MM.1S (cell line): ENCODE data around the gene ZFHX3.

Experiments
- DNase-seq: peaks from one replicate; pipeline ENCODE4 v3.0.0-alpha.2; 2015
- H2AFZ ChIP-seq: fragments of 300-600 bp; sonication (generic); 2 replicates; pipeline ENCODE4 v1.6.0; 2016; ENCODE audit warnings: antibody characterized with exemption, low read length
- H3F3A ChIP-seq: fragments of 300-600 bp; sonication (generic); 2 replicates; pipeline ENCODE4 v1.6.1; 2016; ENCODE audit warnings: mild to moderate bottlenecking, antibody characterized with exemption, low read length, moderate library complexity, mixed read lengths; ENCODE audit not compliant: insufficient read depth
- H3K27ac ChIP-seq: fragments of 300-600 bp; sonication (generic); 2 replicates; pipeline ENCODE4 v1.5.1; 2016; ENCODE audit warnings: mild to moderate bottlenecking, low read length
- H3K27me3 ChIP-seq: fragments of 300-600 bp; sonication (generic); replicated peaks from 2 replicates; pipeline ENCODE4 v1.6.0; 2016; ENCODE audit warnings: low read length; ENCODE audit not compliant: insufficient read depth
- H3K36me3 ChIP-seq: fragments of 300-600 bp; sonication (generic); replicated peaks from 2 replicates; pipeline ENCODE4 v1.6.1; 2016; ENCODE audit warnings: mild to moderate bottlenecking, low read length, mixed read lengths; ENCODE audit not compliant: insufficient read depth
- H3K4me1 ChIP-seq: fragments of 300-600 bp; sonication (generic); 2 replicates; pipeline ENCODE4 v1.6.1; 2016; ENCODE audit warnings: low read length, mixed read lengths
- H3K4me2 ChIP-seq: fragments of 300-600 bp; sonication (generic); 2 replicates; pipeline ENCODE4 v1.6.0; 2016; ENCODE audit warnings: low read depth, low read length
- H3K4me3 ChIP-seq: fragments of 300-600 bp; sonication (generic); 2 replicates; pipeline ENCODE4 v1.5.1; 2016; ENCODE audit warnings: low read length, mixed read lengths
- H3K79me2 ChIP-seq: fragments of 300-600 bp; sonication (generic); 2 replicates; pipeline ENCODE4 v1.6.1; 2016; ENCODE audit warnings: mixed run types, low read length, mixed read lengths
- H3K9ac ChIP-seq: fragments of 300-600 bp; sonication (generic); 2 replicates; pipeline ENCODE4 v1.6.1; 2016; ENCODE audit warnings: low read length, mixed read lengths
- H3K9me2 ChIP-seq: fragments of 300-600 bp; sonication (generic); replicated peaks from 2 replicates; pipeline ENCODE4 v1.6.1; 2016; ENCODE audit warnings: mild to moderate bottlenecking, low read length, mixed read lengths; ENCODE audit not compliant: insufficient read depth
- H3K9me3 ChIP-seq: fragments of 300-600 bp; sonication (generic); replicated peaks from 2 replicates; pipeline ENCODE4 v1.6.1; 2016; ENCODE audit warnings: mild to moderate bottlenecking, low read length, mixed read lengths; ENCODE audit not compliant: insufficient read depth
- H4K20me1 ChIP-seq: fragments of 300-600 bp; sonication (generic); 2 replicates; pipeline ENCODE4 v1.6.1; 2016; ENCODE audit warnings: mild to moderate bottlenecking, low read length, moderate library complexity, mixed read lengths; ENCODE audit not compliant: insufficient read depth
- EZH2 ChIP-seq: fragments of 300-600 bp; sonication (generic); optimal IDR thresholded peaks from 2 replicates; pipeline ENCODE3; 2017; ENCODE audit warnings: low read depth, mild to moderate bottlenecking, antibody characterized with exemption, low read length, mixed read lengths
- EZH2phosphoT487 ChIP-seq: fragments of 300-600 bp; sonication (generic); IDR thresholded peaks from 2 replicates; pipeline ENCODE4 v1.6.1; 2018; ENCODE audit warnings: antibody characterized with exemption, low read length
- TF ChIP-seq, protein P1 (sequence below): fragments of 300-600 bp; sonication (generic); IDR thresholded peaks from 2 replicates; pipeline ENCODE4 v1.5.1; 2016; ENCODE audit warnings: antibody characterized with exemption, low read length, mixed read lengths

Gene ZFHX3

GRCh38 chr16:72960101-72960500 lies 87.8 kb downstream of the ZFHX3 start:
- H3K9ac ChIP-seq = no peak overlapping the region
- H2AFZ ChIP-seq = no peak overlapping the region
- H3K9me3 ChIP-seq = no peaks in the 10 kb centered on the region
- no peaks in the 10 kb centered on the region for H3F3A ChIP-seq
- H3K9me2 ChIP-seq = no peaks in the 10 kb centered on the region
- H3K27ac ChIP-seq = no peak overlapping the region
- no peaks in the 10 kb centered on the region for H3K4me1 ChIP-seq
- H3K79me2 ChIP-seq = no peaks in the 10 kb centered on the region
- H3K4me3 ChIP-seq = no peak overlapping the region
- H3K36me3 ChIP-seq = no peaks in the 10 kb centered on the region
- no peaks in the 10 kb centered on the region for H3K27me3 ChIP-seq
- TF ChIP-seq, protein P1, sequence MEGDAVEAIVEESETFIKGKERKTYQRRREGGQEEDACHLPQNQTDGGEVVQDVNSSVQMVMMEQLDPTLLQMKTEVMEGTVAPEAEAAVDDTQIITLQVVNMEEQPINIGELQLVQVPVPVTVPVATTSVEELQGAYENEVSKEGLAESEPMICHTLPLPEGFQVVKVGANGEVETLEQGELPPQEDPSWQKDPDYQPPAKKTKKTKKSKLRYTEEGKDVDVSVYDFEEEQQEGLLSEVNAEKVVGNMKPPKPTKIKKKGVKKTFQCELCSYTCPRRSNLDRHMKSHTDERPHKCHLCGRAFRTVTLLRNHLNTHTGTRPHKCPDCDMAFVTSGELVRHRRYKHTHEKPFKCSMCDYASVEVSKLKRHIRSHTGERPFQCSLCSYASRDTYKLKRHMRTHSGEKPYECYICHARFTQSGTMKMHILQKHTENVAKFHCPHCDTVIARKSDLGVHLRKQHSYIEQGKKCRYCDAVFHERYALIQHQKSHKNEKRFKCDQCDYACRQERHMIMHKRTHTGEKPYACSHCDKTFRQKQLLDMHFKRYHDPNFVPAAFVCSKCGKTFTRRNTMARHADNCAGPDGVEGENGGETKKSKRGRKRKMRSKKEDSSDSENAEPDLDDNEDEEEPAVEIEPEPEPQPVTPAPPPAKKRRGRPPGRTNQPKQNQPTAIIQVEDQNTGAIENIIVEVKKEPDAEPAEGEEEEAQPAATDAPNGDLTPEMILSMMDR = no peak
- TF ChIP-seq EZH2phosphoT487 = no peak
- no peak for TF ChIP-seq EZH2
- DNase-seq = no peak
- no peak overlapping the region for H3K4me2 ChIP-seq
- H4K20me1 ChIP-seq = no peaks in the 10 kb centered on the region

- Histone ChIP-seq H3K27ac (no peak overlapping the region), H3K9ac (no peak overlapping the region), H3K36me3 (no peaks in the 10 kb centered on the region), H3K9me2 (no peaks in the 10 kb centered on the region), H3K4me2 (no peak overlapping the region), H2AFZ (no peak overlapping the region), H3K79me2 (no peaks in the 10 kb centered on the region), H3K9me3 (no peaks in the 10 kb centered on the region), H3F3A (no peaks in the 10 kb centered on the region), H3K27me3 (no peaks in the 10 kb centered on the region), H3K4me3 (no peak overlapping the region), H3K4me1 (no peaks in the 10 kb centered on the region), H4K20me1 (no peaks in the 10 kb centered on the region)
- no peak for DNase-seq
- TF ChIP-seq, protein P1 = no peak
- TF ChIP-seq EZH2 (no peak), EZH2phosphoT487 (no peak)
These were observed 88.5 kb downstream of the ZFHX3 start for GRCh38 chr16:72959301-72959996.

GRCh38 chr16:72958522-72959076 lies 89.3 kb downstream of the ZFHX3 start:
- no peak for DNase-seq
- Histone ChIP-seq H3K4me3 (no peak overlapping the region), H3K9me3 (no peaks in the 10 kb centered on the region), H3K27me3 (no peaks in the 10 kb centered on the region), H3K9me2 (no peaks in the 10 kb centered on the region), H3K4me1 (no peaks in the 10 kb centered on the region), H3K4me2 (no peak overlapping the region), H3K36me3 (no peaks in the 10 kb centered on the region), H3F3A (no peaks in the 10 kb centered on the region), H3K79me2 (no peaks in the 10 kb centered on the region), H4K20me1 (no peaks in the 10 kb centered on the region), H3K9ac (no peak overlapping the region), H3K27ac (no peak overlapping the region), H2AFZ (no peak overlapping the region)
- no peak for TF ChIP-seq EZH2
- no peak for TF ChIP-seq EZH2phosphoT487
- TF ChIP-seq, protein P1 = no peak
